ENCODE measurements around the gene RXFP2.

RXFP2 gene

GRCh38 chr13:31767175-31767900 lies 28.0 kb downstream of the RXFP2 start:
- DNase-seq (ENCODE audit: low spot score), result no peak

DNA sequence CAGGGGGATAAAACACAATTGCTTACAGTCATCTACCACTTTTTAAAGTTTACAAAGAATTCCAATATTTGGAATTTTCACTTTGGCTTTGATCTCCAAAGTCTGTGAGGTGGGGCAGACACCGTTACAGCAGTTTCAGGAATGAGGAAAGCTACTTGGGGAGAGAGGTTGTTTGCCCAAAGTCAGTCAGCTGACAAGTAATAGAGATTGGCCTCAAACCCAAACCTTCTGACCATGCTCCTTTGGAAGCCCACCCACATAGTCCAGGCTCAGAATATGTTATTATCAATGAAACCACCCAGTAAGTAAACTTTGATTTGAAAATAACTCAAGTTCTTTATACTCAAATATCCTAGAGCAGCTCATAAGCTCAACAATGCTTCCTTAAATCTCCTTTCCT lies 29.0 kb downstream of the RXFP2 start:
- no peak for DNase-seq (ENCODE audit: low spot score)

DNA sequence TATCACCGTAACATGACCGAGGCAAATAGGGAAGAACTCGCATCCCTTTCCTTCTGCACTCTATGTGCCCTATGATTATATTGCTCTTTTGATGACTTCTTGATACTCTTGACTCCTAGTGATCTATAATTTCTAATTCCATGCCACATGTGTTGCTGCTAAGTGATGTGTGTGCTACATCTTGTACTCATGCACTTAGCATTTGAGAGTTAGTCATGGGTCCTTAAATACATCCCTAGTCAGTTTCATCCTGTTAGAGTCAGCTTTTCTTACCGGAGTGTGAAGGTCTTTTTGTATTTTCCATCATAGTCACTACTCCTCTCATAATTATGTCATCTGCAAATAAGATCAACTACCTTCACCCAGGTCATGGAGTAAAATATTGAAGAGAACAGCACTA lies 30.2 kb downstream of the RXFP2 start:
- no peak for DNase-seq (ENCODE audit: low spot score)

DNA sequence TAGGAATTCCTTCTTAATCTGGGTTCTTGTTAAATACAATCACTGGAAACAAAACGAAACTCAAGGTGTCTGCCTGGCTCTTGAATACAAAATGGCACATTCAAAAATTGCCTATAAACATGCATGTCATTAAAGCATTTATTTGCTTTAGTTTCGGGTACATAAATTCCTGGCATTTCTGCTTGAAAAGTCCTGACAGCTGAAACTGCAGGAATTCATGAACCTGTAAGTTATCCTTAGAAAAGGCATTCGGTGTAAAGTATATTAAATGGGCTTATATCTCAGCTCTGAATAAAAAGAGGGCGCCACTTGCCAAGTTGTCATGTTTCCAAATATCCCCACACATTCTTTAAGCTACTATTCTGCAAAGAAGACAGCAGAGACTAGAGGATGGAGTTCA lies 32.9 kb downstream of the RXFP2 start:
- no peak for DNase-seq (ENCODE audit: low spot score)

DNA sequence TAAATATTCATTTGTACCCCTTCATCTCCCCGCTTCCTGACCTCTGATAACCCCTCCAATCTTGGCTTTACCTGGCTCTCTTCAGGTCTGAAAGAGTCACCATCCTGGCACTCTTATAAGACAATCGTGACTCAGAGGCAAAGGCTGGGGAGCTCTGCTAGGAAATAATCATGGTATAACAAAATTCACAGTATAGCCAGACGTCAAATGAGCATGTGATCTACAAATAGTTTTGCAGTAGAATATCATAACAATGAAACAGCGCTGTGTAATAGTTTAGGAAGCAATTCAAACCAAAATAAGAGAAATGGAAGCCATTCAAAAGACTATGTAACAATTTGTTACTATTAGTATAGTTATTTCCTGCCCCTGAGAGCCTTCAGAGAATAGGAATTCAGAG lies 34.2 kb downstream of the RXFP2 start:
- DNase-seq (ENCODE audit: low spot score), result peak; percentile 33

GRCh38 chr13:31774186-31774750 lies 34.9 kb downstream of the RXFP2 start:
- no peak for DNase-seq (ENCODE audit: low spot score)

DNA sequence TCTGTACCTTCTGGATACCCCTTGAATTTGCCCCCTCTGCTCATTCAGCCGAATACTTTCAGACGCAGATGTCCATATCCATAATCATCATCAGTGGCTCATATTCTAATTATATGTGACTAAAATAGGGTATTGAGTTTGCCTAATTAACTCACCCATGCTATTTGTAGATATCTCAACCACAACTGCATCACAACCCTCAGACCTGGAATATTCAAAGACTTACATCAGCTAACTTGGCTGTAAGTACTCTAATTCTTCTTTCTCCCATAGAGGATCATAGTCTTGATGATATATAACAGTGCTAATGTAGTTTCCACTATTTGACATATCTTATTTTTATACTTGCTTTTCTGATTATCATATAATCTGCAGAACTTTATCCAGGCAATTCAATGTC lies 35.8 kb downstream of the RXFP2 start:
- no peak for DNase-seq (ENCODE audit: low spot score)

- no peak for DNase-seq (ENCODE audit: low spot score)
Observed at GRCh38 chr13:31775686-31776085, 36.4 kb downstream of the RXFP2 start.

- DNase-seq (ENCODE audit: low spot score), result no peak
Observed at GRCh38 chr13:31781064-31781463, 41.7 kb downstream of the RXFP2 start.

- DNase-seq (ENCODE audit: low spot score), result no peak
Observed at GRCh38 chr13:31786011-31786410, 46.7 kb downstream of the RXFP2 start.

GRCh38 chr13:31790992-31791391 lies 51.7 kb downstream of the RXFP2 start:
- DNase-seq (ENCODE audit: low spot score), result peak; percentile 40

GRCh38 chr13:31793246-31793645 lies 53.9 kb downstream of the RXFP2 start:
- DNase-seq (ENCODE audit: low spot score), result peak; percentile 83

GRCh38 chr13:31794452-31794851 lies 55.1 kb downstream of the RXFP2 start:
- no peak for DNase-seq (ENCODE audit: low spot score)

GRCh38 chr13:31797154-31797775 lies 57.9 kb downstream of the RXFP2 start:
- DNase-seq (ENCODE audit: low spot score), result peak; percentile 56

DNA sequence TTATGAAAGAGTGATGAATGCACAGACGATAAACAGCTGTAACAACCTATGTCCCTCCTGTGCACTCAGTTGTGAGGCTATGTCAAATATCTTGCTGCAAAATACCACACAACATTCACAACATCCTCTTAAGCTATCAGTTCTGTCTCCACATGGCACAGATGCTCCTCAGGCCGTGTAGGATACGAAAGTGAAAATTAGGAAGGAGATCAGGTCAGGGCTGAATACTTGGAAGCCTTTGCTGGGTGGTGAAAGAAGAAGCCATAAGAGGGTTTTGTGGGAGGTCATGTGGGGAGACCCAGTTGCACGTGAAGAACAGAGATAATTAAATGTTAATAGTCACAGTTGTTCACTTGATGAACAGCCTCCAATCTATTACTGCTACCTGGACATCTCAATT lies 58.9 kb downstream of the RXFP2 start:
- DNase-seq (ENCODE audit: low spot score), result no peak

- no peak for DNase-seq (ENCODE audit: low spot score)
Observed at GRCh38 chr13:31801088-31801487, 61.8 kb downstream of the RXFP2 start.

- no peak for DNase-seq (ENCODE audit: low spot score)
Observed at GRCh38 chr13:31803311-31803710, 64.0 kb downstream of the RXFP2 start.

DNA sequence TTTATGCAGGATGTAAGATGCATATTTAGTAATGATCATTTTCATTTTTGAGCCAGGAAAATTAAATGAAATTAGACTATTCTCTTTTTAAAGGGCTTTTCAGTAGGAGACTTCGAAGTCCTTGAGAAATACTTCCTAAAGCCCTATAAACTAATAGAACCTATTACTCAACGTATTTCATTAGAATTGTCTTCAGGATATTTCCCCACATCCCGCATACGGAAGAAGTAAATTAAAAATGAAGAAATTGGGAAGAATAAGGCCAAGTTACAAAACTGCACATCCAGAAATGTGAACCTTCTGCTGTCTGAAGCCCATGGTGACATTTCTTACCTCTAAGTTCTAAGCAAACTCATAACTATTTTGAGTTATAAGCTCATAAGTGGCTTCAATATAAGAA lies 66.5 kb downstream of the RXFP2 start:
- DNase-seq (ENCODE audit: low spot score), result no peak

GRCh38 chr13:31807090-31807541 lies 67.8 kb downstream of the RXFP2 start:
- no peak for DNase-seq (ENCODE audit: low spot score)

- no peak for DNase-seq (ENCODE audit: low spot score)
Observed at GRCh38 chr13:31814536-31814935, 75.2 kb downstream of the RXFP2 start.

GRCh38 chr13:31815361-31816144 lies 76.2 kb downstream of the RXFP2 start:
- DNase-seq (ENCODE audit: low spot score), result no peak

DNA sequence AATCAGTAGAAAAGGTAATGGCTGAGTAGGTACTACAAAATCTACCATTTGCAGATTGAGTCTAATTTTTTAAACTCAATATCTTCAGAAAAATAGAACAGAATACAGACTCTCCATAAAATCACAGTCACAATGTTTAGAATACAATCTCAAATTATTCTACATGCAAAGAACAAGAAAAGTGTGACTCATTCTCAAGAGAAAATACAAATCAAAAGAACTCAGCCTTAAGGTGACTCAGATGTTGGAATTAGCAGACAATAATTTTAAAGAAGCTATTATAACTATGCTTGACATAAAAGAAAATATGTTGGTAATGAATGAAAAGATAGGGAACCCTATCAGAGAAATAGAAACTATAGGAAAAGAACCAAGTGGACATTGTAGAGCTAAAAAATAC lies 78.9 kb downstream of the RXFP2 start:
- DNase-seq (ENCODE audit: low spot score), result no peak

All from LoVo (cell line).